Suprapubic skin (tissue), 4 donors: ENCODE measurements around the gene GSK3B.

ENCODE experiments used
- EP300 ChIP-seq: sonication (generic); formaldehyde crosslinking; IDR thresholded peaks from one replicate; pipeline ENCODE4 v1.6.1; 2017; ENCODE audit warnings: antibody characterized with exemption
- POLR2A ChIP-seq, 2 donors: fragments of 450-650 bp; IDR thresholded peaks; one replicate each; pipeline ENCODE4 v1.6.1; 2017; ENCODE audit warnings: antibody characterized with exemption in 2 of 2, mild to moderate bottlenecking in 2 of 2, moderate library complexity in 2 of 2
- POLR2AphosphoS5 ChIP-seq, 3 donors: sonication (generic); formaldehyde crosslinking; IDR thresholded peaks; one replicate each; pipeline ENCODE4 v1.6.1; 2017; ENCODE audit warnings: antibody characterized with exemption in 3 of 3
- TF ChIP-seq, protein P1 (sequence below), 2 donors: fragments of 200-600 bp in 1 of 2; fragments of 450-650 bp in 1 of 2; sonication (generic) in 1 of 2; IDR thresholded peaks; one replicate each; pipeline ENCODE4 v1.5.1; 2016 to 2019; ENCODE audit warnings: antibody characterized with exemption in 2 of 2, mild to moderate bottlenecking in 1 of 2, moderate library complexity in 1 of 2

DNA sequence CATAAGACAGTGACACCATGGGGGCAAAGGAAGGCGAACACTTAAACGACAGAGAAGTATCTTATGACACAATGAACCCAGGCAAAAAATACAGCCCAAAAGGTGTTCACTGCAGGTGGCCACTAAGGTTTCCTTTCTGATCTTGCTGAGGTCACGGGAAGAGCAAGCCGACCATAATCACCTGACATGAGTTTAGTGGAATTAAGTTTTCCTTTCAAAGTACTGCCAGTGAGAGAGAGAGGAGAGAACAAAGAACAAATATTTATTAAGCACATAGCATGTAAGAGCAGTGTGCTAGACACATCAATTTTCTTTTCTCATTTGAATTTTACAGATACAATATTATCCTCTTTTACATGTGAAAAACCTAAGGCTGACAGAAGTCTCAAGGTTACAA is 210.1 kb downstream of the GSK3B start:
- no peak for TF ChIP-seq POLR2AphosphoS5 (IDR thresholded peaks at IDR 0.05)
- TF ChIP-seq, protein P1, sequence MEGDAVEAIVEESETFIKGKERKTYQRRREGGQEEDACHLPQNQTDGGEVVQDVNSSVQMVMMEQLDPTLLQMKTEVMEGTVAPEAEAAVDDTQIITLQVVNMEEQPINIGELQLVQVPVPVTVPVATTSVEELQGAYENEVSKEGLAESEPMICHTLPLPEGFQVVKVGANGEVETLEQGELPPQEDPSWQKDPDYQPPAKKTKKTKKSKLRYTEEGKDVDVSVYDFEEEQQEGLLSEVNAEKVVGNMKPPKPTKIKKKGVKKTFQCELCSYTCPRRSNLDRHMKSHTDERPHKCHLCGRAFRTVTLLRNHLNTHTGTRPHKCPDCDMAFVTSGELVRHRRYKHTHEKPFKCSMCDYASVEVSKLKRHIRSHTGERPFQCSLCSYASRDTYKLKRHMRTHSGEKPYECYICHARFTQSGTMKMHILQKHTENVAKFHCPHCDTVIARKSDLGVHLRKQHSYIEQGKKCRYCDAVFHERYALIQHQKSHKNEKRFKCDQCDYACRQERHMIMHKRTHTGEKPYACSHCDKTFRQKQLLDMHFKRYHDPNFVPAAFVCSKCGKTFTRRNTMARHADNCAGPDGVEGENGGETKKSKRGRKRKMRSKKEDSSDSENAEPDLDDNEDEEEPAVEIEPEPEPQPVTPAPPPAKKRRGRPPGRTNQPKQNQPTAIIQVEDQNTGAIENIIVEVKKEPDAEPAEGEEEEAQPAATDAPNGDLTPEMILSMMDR (IDR thresholded peaks at IDR 0.05): no peak
- TF ChIP-seq POLR2A (IDR thresholded peaks at IDR 0.05): no peak
- TF ChIP-seq EP300: no peak
